Suppressor macrophage treated with lipopolysaccharide for 1 hour (primary cell): ENCODE measurements around the gene RNASE13.
A peak's percentile ranks its signal among the peaks of the same experiment; 100 is the strongest.
"Not testable (repeated sequence)": the region's sequence is repeated elsewhere in the genome, so short reads cannot be mapped to it uniquely, and the experiment has no call there.

Source experiments
- DNase-seq, 3 donors: peaks; one replicate each; pipeline ENCODE4 v3.0.0-alpha.2; 2020 to 2022

RNASE13 gene

DNA sequence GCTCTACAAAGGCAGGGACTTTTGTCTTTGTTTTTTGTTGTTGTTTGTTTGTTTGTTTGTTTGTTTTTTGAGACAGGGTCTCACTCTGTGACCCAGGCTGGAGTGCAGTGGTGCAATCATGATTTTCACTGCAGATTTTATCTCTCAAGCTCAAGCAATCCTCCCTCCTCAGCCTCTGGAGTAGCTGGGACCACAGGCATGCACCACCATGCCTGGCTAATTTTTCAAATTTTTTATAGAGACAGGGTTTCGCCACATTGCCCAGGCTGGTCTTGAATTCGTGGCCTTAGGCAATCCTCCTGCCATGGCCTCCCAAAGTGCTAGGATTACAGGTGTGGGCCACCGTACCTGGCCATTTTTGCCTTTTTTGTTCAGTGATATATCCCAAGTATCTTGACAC is 6.3 kb upstream of the RNASE13 start:
- not testable (repeated sequence) for DNase-seq

DNA sequence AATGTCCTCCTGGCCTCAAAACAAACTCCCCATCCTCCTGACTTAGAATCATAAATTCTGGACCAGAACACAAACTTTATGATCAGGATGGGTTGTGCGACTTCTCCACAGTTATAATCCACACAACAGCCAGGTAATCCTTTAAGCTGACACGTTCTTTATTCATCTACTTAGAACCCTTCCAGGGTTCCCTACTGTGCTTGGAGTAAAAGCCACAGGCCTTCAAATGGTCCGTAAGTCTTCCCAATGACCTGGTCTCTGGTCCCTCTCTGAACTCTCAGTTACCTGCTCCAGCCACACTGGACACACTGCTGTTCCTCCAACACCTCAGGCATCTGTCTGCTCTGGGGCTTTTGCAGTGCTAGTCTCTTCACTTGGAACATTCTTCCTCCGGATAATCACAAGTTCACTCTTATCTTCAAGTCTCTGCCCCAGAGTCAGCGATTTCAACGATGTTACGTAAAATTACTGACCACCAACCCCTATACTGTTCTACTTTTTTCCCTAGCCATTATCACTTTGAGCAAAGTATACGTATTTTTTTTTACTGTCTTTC is 5.8 kb upstream of the RNASE13 start:
- no peak for DNase-seq

GRCh38 chr14:21039585-21040369 is 5.2 kb upstream of the RNASE13 start:
- peak; percentile 67 to 77 (median 74) for DNase-seq

DNA sequence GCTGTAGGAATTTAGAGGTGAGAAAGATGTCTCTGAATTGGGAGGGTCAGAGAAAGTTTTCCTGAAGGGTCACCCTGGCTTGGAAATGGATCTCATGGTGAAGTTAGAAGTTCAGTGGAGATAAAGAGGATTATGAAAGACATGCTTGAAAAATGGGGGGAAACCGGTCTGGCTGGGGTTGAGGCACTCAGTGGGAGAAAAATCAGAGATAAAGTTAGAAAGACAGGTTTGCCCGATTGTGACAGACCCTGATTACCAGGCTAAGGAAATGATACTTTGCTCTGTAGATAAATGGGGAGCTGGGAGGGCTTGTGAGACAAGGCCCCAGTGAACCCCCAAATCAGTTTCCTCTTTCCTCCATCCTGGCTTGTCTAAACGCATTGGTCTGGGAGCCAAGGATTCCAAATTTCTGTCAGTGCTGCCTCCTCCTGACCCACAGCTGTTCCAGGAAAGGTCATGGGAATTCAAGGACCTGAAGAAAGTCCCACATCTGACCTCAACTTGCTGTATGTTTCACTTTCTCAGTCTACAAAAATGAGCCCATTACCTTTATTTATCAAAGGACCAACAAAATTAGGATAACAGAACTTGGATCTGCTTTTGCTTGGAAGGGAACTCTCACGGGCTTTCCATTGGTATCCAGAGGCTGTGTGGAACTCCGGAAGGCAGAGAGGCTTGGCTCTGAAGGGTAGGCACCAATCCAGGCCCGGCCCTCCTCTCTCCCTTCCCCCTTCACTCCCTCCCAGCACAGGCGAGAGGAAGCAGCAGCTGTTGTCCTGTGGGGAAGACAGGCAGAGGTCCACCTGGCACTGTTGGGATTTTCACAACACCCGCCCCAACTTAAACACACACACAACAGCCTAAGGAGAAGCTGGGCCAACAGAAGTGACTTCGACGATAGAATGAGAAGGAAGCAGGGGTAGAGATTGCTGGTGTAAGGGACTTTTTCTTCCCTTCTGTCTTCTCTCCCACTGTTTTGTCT is 4.1 kb upstream of the RNASE13 start:
- no peak for DNase-seq

DNA sequence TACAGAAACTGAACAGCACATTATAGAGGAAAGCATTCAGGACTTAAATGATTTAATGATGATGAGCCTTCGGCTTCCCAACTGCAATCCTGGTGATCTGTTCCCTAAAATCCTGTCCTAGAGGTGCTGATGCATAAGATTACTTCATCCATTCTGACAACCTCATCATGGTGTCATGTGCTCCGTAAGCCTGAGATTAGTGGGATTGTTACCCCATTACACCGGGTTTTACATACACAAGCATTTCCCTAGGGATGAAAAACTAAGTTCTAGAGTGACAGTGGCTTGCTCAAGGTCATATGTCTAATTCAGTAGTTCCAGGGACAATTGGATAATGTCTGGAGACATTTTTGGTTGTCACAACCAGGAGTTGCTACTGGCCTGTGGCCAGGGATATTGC is 2.5 kb upstream of the RNASE13 start:
- peak in 1 of 3 donors; percentile 38 for DNase-seq

DNA sequence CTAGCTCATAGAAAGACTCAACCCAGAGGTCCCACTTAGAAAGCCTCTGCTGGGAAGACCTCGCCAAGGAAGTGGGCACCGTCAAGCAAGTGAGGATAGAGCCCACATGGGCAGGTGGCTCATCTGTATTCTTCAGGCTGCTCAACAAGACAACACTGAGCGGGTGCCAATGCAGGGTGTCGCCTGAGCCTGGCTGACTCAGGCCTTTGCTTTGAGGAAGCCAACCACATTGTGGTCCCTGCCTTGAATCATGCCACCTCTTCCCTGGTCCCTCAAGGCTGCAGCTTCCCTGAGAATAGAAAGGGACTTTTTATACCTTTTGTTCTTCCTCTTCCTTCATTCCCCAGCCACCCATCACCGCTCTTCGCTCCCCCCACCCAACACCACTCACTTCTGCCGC is 2.1 kb upstream of the RNASE13 start:
- peak; percentile 68 to 75 (median 71) for DNase-seq

DNA sequence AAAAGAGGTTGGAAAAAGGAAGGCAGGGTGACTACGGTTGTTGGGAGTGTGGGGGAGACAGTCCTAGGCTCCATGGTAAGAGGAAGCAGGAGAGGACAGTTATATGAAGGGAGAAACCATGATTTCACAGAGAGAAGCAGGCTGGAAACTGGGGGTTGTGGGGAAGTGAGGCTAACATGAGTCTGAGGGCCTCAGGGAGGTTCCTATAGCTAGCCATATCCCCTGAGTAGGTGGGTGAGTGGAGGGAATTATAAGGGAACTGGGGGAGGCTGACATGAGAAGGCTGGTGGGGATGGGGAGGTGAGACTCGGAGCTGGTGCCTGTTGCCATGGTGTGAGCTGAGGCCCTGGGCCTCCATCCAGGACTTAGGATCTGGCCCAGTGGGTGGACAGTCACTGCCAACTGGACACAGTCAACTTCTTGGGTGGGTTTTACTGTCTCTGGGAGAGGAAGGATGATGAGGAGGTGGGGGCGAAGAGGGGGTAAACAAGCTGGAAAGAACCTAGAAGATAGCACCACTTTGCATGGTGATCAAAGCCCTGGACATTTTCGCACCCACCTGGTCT is 1.4 kb downstream of the RNASE13 start:
- DNase-seq: peak; percentile 82 to 84 (median 83)

GRCh38 chr14:21032326-21033132 is 2.1 kb downstream of the RNASE13 start:
- peak; percentile 76 to 78 (median 77) for DNase-seq

- DNase-seq: no peak
These were observed 4.1 kb downstream of the RNASE13 start for GRCh38 chr14:21030531-21030930.

DNA sequence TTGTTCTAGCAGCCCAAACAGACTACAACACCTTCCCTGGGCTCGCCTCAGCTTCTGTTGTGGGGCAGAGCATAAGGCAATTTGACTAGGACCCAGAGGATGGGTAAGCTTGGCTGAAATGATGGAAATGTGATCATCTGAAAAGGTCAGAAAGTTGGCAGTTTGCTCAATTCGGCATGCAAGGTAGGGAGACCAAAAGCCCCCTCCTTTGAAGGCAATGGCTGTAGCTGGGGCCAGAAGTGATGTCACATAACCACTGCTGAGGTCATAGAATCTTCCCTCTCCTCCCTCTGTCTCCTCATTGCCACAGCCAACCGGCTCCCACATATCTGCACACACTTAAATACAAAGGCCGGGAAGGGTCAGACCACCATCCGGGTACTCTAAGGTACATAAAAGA is 4.7 kb downstream of the RNASE13 start, which contains the start of gene TPPP2:
Gene TPPP2 (plus strand): TSS at position 301 of the 400 bp plus-strand sequence. CDS start 365 bp downstream, outside the sequence.
- no peak for DNase-seq

GRCh38 chr14:21026988-21027315 is 7.7 kb downstream of the RNASE13 start:
- no peak for DNase-seq

DNA sequence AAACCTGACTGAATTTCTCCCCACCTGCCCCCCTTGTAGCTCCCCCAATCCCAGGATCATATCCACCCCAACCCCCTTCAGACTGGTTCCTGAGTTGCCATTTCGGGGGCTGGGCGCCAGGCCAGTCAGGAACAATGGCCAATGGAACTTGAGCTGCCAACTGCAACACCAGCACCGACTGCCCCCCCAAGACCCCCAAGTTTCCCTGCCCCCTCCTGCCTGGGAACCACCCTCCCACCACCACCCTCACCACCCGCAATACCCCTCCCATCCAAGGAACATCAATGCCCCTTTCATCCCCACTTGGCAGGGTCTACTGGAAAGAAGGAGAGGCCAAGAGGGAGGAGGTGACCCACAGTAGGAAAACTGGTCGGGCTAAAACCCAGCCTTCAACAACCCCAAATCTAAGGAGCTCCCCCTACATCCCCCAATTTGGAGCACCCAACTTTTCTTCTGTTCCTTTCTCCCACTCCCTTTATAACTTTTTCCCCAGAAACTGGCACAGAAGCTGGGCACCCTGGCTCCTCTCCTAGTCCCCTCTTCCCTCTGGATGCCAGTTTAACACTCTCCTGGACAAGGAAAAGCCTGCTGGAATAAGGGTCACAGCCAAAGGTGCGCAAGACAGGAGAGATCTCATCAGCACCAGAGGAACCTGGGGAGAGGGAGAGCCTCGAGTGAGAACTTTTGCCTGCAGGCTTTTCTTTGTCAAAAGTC is 8.2 kb downstream of the RNASE13 start:
- no peak for DNase-seq

- no peak for DNase-seq
These were observed 9.0 kb downstream of the RNASE13 start for GRCh38 chr14:21025371-21026273.

DNA sequence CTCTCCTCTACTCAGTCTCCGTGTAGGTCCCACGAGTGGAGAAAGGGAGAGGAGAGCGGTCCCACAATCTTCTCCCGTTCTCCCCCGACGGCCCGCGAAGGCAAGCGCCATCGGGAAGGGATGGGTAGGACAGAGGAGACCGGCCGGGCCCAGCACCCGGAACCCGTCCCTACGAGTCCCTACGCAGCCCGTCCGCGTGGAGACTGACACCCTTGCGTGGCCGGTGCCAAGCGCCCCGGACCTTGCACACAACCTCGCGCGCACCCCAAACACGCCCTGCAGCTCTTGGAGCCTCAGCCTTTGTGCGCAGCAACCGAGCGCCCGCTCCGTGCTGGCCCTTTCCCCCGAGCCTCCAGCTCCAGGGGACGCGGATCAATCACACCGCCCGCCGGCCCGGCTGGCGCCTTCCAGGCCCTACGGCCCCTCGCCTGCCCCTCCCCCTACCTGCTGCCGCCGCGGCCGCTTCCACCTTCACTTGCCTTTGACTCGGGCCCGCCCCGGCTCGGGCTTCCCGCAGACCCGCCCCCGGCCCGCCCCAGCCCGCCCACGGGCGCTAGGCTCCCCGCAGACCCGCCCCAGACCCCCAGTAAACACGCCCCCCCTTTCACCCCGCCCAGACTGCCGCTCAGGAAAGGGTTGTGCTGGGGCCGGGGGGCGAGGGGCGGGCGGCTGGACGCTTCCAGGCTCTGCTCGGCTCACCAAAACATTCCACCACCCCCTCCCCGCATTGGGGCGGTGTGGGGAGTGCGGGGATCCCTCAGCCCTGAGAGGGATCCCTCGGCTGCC is 9.8 kb downstream of the RNASE13 start, which contains the start of gene NDRG2:
Gene NDRG2 (minus strand): TSS at position 477 of the 786 bp plus-strand sequence. CDS start 1,746 bp downstream, outside the sequence.
- DNase-seq: peak in 1 of 3 donors; percentile 50

DNA sequence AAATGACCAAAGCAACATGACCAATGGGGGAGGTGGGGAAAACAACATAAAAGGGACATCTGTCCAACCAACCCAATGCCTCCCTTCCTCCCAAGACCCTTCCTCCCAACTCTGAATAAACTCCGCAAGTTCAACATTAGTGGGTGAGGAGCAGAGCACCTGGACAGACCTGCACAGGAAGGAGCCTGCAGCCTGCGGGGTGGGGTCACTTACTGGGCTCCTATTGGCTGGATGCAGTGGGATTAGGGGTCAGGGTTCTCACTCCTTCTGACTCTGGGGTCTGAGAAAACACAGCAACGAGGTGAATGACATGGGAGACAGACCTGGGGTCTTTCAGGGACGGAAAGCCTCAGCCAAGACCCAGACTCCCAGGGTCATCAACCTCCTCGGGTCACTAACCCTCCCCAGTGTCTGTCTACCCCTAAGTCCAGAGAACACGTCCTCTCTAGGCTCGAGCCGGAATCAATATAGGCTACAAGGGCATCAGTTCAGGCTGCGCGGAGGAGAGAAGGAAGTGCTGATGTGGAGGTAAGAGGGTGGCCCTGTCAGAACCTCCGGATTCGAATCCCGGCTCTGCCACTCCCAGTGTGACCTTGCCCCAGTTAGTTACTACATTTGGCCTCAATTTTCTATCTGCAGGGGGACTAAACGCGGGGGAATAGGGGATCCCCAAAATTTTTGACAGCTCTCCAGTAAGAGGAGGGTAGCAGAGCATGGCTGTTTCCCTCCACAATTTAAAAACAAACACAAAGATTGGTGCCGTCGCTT is 10.6 kb downstream of the RNASE13 start:
- no peak for DNase-seq

GRCh38 chr14:21023174-21023573 is 11.4 kb downstream of the RNASE13 start:
- peak; percentile 53 to 61 (median 59) for DNase-seq

DNA sequence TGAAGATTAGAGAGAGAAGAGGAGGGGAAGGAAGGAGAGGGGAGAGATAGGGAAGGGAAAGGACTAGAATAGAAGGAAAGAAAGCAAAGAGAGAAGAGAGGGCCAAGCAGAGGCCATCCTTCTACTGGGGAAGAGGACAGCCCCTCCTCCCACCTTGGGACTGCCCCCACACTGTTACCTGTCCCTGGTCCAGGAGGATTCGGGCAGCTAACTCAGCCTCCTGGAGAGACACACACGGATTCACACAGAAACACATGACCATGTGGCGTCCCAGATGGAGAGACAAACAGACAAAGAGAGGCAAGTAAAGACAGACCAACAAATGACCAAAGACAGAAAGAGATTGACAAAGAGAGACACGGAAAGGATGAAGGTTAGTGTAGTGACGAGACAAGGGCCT is 11.9 kb downstream of the RNASE13 start:
- no peak for DNase-seq

DNA sequence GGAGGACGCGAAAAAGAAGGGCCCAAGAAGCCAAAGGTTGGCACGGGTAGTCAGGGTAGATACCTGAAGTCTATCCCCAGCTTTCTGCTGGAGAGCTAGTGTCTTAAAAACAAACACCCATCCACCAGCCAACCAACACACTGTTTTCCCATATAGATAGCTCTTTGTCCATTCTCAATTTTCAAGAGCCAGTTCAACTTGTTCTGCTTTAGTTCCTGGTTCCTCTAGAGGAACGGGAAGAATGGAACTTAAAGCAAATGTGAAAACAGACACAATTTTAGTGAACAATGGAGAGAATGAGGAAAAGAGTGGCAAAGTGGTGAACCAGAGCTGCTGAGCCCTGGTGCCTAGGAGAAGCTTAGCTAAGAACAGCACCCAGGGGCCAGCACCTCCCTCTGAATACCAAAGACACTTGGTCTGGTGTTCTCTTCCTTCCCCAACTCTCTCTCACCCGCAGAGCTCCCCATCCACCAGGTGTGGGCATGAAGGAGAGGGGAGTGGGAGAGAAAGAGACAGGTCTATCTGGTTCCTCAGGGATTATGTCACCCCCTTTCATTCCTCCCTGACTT is 13.5 kb downstream of the RNASE13 start:
- DNase-seq: no peak
